ENCODE measurements around the gene SPIB. TPM values are rescaled to one million over a fixed set of nuclear protein-coding genes. Genes with fewer than 3 reads are reported as not detected.
A peak's percentile ranks its signal among the peaks of the same experiment; 100 is the strongest.

Gene SPIB
- total and polyA plus RNA-seq, 3 experiments from 2014 or later, result 0.52 to 2.2 (median 1.00) TPM

GRCh38 chr19:50410109-50410508 is 8.6 kb upstream of the SPIB start:
- ChIA-PET POLR2A (no interaction called here), CTCF (no interaction called here)
- Histone ChIP-seq H3K27me3 (ENCODE audit: insufficient read depth, low read length, poor library complexity, severe bottlenecking) (no peaks in the 10 kb centered on the region), H3K36me3 (ENCODE audit: insufficient read depth, low read length) (no peaks in the 10 kb centered on the region), H3K9me3 (ENCODE audit: low read length) (no peaks in the 10 kb centered on the region), H3K4me1 (ENCODE audit: insufficient read depth, low read length) (no peaks in the 10 kb centered on the region), H3K27ac (ENCODE audit: low read depth, low read length) (no peak overlapping the region), H3K4me3 (ENCODE audit: low read length) (no peak overlapping the region)
- H3K36me3 Mint-ChIP-seq, result peaks cover 0 to 43% (median 8%) of the 10 kb centered on the region in 3 donors
- H3K4me1 Mint-ChIP-seq, result no peaks in the 10 kb centered on the region
- H3K27me3 Mint-ChIP-seq, result no peaks in the 10 kb centered on the region
- no peaks in the 10 kb centered on the region for H3K9me3 Mint-ChIP-seq
- H3K4me3 Mint-ChIP-seq, result no peak overlapping the region
- DNase-seq, result no peak
- no peak overlapping the region for H3K27ac Mint-ChIP-seq

- Mint-ChIP-seq H3K4me3 (no peak overlapping the region), H3K27ac (peak overlapping the region in 2 of 8 donors; percentile 17 to 37), H3K27me3 (peaks cover 0 to 1% of the 10 kb centered on the region in 2 donors), H3K4me1 (no peaks in the 10 kb centered on the region), H3K9me3 (no peaks in the 10 kb centered on the region), H3K36me3 (peaks cover 0 to 25% (median 4%) of the 10 kb centered on the region in 3 donors)
- H3K27me3 ChIP-seq (ENCODE audit: insufficient read depth, low read length, poor library complexity, severe bottlenecking), result no peaks in the 10 kb centered on the region
- ChIA-PET POLR2A (no interaction called here), CTCF (interaction anchor here (2.3 kb wide), 1 partner anchor 55 kb away, joined by 5 read pairs; no protein-coding TSS in a partner anchor)
- H3K4me3 ChIP-seq (ENCODE audit: low read length), result no peak overlapping the region
- H3K4me1 ChIP-seq (ENCODE audit: insufficient read depth, low read length), result no peaks in the 10 kb centered on the region
- no peaks in the 10 kb centered on the region for H3K36me3 ChIP-seq (ENCODE audit: insufficient read depth, low read length)
- no peaks in the 10 kb centered on the region for H3K9me3 ChIP-seq (ENCODE audit: low read length)
- DNase-seq, result no peak
- H3K27ac ChIP-seq (ENCODE audit: low read depth, low read length), result no peak overlapping the region
These were observed 6.3 kb upstream of the SPIB start for GRCh38 chr19:50412419-50412818.

- CTCF ChIA-PET, result interaction anchor here (2.3 kb wide), 1 partner anchor 56 kb away, joined by 5 read pairs; no protein-coding TSS in a partner anchor
- DNase-seq, result no peak
- Mint-ChIP-seq H3K36me3 (peaks cover 0 to 25% (median 4%) of the 10 kb centered on the region in 3 donors), H3K4me1 (no peaks in the 10 kb centered on the region), H3K9me3 (no peaks in the 10 kb centered on the region), H3K27me3 (peaks cover 0 to 1% of the 10 kb centered on the region in 2 donors), H3K27ac (no peak overlapping the region), H3K4me3 (no peak overlapping the region)
- H3K27ac ChIP-seq (ENCODE audit: low read depth, low read length), result no peak overlapping the region
- H3K36me3 ChIP-seq (ENCODE audit: insufficient read depth, low read length), result no peaks in the 10 kb centered on the region
- no peaks in the 10 kb centered on the region for H3K27me3 ChIP-seq (ENCODE audit: insufficient read depth, low read length, poor library complexity, severe bottlenecking)
- H3K9me3 ChIP-seq (ENCODE audit: low read length), result no peaks in the 10 kb centered on the region
- H3K4me1 ChIP-seq (ENCODE audit: insufficient read depth, low read length), result no peaks in the 10 kb centered on the region
- H3K4me3 ChIP-seq (ENCODE audit: low read length), result no peak overlapping the region
- POLR2A ChIA-PET, result no interaction called here
These were observed 5.6 kb upstream of the SPIB start for GRCh38 chr19:50413096-50413495.

GRCh38 chr19:50413531-50413930 is 5.2 kb upstream of the SPIB start:
- Histone ChIP-seq H3K4me3 (ENCODE audit: low read length) (no peak overlapping the region), H3K27me3 (ENCODE audit: insufficient read depth, low read length, poor library complexity, severe bottlenecking) (no peaks in the 10 kb centered on the region), H3K27ac (ENCODE audit: low read depth, low read length) (no peak overlapping the region), H3K36me3 (ENCODE audit: insufficient read depth, low read length) (no peaks in the 10 kb centered on the region), H3K4me1 (ENCODE audit: insufficient read depth, low read length) (no peaks in the 10 kb centered on the region), H3K9me3 (ENCODE audit: low read length) (no peaks in the 10 kb centered on the region)
- no peak overlapping the region for H3K27ac Mint-ChIP-seq
- no peak overlapping the region for H3K4me3 Mint-ChIP-seq
- ChIA-PET CTCF (interaction anchor here (2.3 kb wide), 1 partner anchor 56 kb away, joined by 5 read pairs; no protein-coding TSS in a partner anchor), POLR2A (no interaction called here)
- H3K9me3 Mint-ChIP-seq, result no peaks in the 10 kb centered on the region
- H3K4me1 Mint-ChIP-seq, result no peaks in the 10 kb centered on the region
- H3K27me3 Mint-ChIP-seq, result peaks cover 0 to 3% of the 10 kb centered on the region in 2 donors
- peaks cover 0 to 24% (median 4%) of the 10 kb centered on the region in 3 donors for H3K36me3 Mint-ChIP-seq
- no peak for DNase-seq

GRCh38 chr19:50414864-50415660 is 3.7 kb upstream of the SPIB start:
- Histone ChIP-seq H3K27ac (ENCODE audit: low read depth, low read length) (peak overlapping the region; percentile 38), H3K4me1 (ENCODE audit: insufficient read depth, low read length) (no peaks in the 10 kb centered on the region), H3K27me3 (ENCODE audit: insufficient read depth, low read length, poor library complexity, severe bottlenecking) (peaks cover 11% of the 10 kb centered on the region), H3K36me3 (ENCODE audit: insufficient read depth, low read length) (no peaks in the 10 kb centered on the region), H3K4me3 (ENCODE audit: low read length) (no peak overlapping the region), H3K9me3 (ENCODE audit: low read length) (no peaks in the 10 kb centered on the region)
- peak overlapping the region in 1 of 8 donors; percentile 66 for H3K27ac Mint-ChIP-seq
- peaks cover 4 to 9% (median 7%) of the 10 kb centered on the region in 3 donors for H3K4me1 Mint-ChIP-seq
- H3K27me3 Mint-ChIP-seq, result peaks cover 3 to 11% of the 10 kb centered on the region in 2 donors
- DNase-seq, result peak; percentile 51 to 78 (median 63)
- no peaks in the 10 kb centered on the region for H3K9me3 Mint-ChIP-seq
- ChIA-PET CTCF (interaction anchor here (1.2 to 2.2 kb wide), 2 partner anchors 47 to 58 kb away, joined by 6 to 11 read pairs; no protein-coding TSS in a partner anchor), POLR2A (no interaction called here)
- peak overlapping the region in 1 of 7 donors; percentile 12 for H3K4me3 Mint-ChIP-seq
- H3K36me3 Mint-ChIP-seq, result peaks cover 0 to 12% (median 3%) of the 10 kb centered on the region in 3 donors

GRCh38 chr19:50415661-50416033 is 3.1 kb upstream of the SPIB start:
- POLR2A ChIA-PET, result no interaction called here
- Mint-ChIP-seq H3K4me1 (peaks cover 7 to 12% (median 10%) of the 10 kb centered on the region in 3 donors), H3K27ac (no peak overlapping the region), H3K4me3 (no peak overlapping the region), H3K9me3 (no peaks in the 10 kb centered on the region), H3K36me3 (peaks cover 0 to 7% (median 0%) of the 10 kb centered on the region in 3 donors), H3K27me3 (peaks cover 6 to 17% of the 10 kb centered on the region in 2 donors)
- Histone ChIP-seq H3K27ac (ENCODE audit: low read depth, low read length) (no peak overlapping the region), H3K4me3 (ENCODE audit: low read length) (no peak overlapping the region), H3K4me1 (ENCODE audit: insufficient read depth, low read length) (no peaks in the 10 kb centered on the region), H3K27me3 (ENCODE audit: insufficient read depth, low read length, poor library complexity, severe bottlenecking) (peaks cover 11% of the 10 kb centered on the region), H3K9me3 (ENCODE audit: low read length) (no peaks in the 10 kb centered on the region), H3K36me3 (ENCODE audit: insufficient read depth, low read length) (no peaks in the 10 kb centered on the region)
- DNase-seq, result no peak
- CTCF ChIA-PET, result interaction anchor here (1.2 to 2.2 kb wide), 2 partner anchors 47 to 59 kb away, joined by 6 to 11 read pairs; no protein-coding TSS in a partner anchor

- no peak overlapping the region for H3K27ac ChIP-seq (ENCODE audit: low read depth, low read length)
- peaks cover 7 to 12% (median 10%) of the 10 kb centered on the region in 3 donors for H3K4me1 Mint-ChIP-seq
- H3K4me1 ChIP-seq (ENCODE audit: insufficient read depth, low read length), result no peaks in the 10 kb centered on the region
- H3K9me3 Mint-ChIP-seq, result no peaks in the 10 kb centered on the region
- DNase-seq, result no peak
- no peak overlapping the region for H3K4me3 Mint-ChIP-seq
- peaks cover 0 to 4% (median 0%) of the 10 kb centered on the region in 3 donors for H3K36me3 Mint-ChIP-seq
- ChIA-PET CTCF (interaction anchor here (1.2 to 2.2 kb wide), 2 partner anchors 48 to 59 kb away, joined by 6 to 11 read pairs; no protein-coding TSS in a partner anchor), POLR2A (no interaction called here)
- no peaks in the 10 kb centered on the region for H3K9me3 ChIP-seq (ENCODE audit: low read length)
- no peak overlapping the region for H3K4me3 ChIP-seq (ENCODE audit: low read length)
- peak overlapping the region in 1 of 8 donors; percentile 83 for H3K27ac Mint-ChIP-seq
- H3K36me3 ChIP-seq (ENCODE audit: insufficient read depth, low read length), result no peaks in the 10 kb centered on the region
- peaks cover 11 to 22% of the 10 kb centered on the region in 2 donors for H3K27me3 Mint-ChIP-seq
- H3K27me3 ChIP-seq (ENCODE audit: insufficient read depth, low read length, poor library complexity, severe bottlenecking), result peaks cover 11% of the 10 kb centered on the region
These were observed 2.4 kb upstream of the SPIB start for GRCh38 chr19:50416034-50416977.

All from CD8-positive, alpha-beta memory T cell (primary cell).